WTC11 (cell line): ENCODE results near the gene ABCA3. TPM values are rescaled to one million over a fixed set of nuclear protein-coding genes. Genes with fewer than 3 reads are reported as not detected.

Source experiments
- ATAC-seq: fragments of 200-7000 bp; cut with Tn5 transposase; 2 replicates; pipeline ENCODE4 v1.10.0; 2021; ENCODE audit warnings: mild to moderate bottlenecking, moderate library complexity
- CTCF ChIA-PET: fragments of 300-600 bp; sonication (Branson Sonifier 250); formaldehyde crosslinking; loops from one replicate; lab custom pipeline; 2021; ENCODE audit warnings: antibody characterized with exemption; lab: Charles Lee
- POLR2A ChIA-PET: fragments of 350-600 bp; sonication (Branson Sonifier 250); formaldehyde crosslinking; loops from one replicate; lab custom pipeline; 2021; ENCODE audit warnings: antibody characterized with exemption; lab: Charles Lee
- DNase-seq: peaks from one replicate; pipeline ENCODE4 v3.0.0; 2021; ENCODE audit warnings: low spot score
- H3K27ac Mint-ChIP-seq: 2 replicates; pipeline ENCODE4 v1.8.0; 2021; ENCODE audit warnings: mixed read lengths
- H3K27me3 Mint-ChIP-seq: 2 replicates; pipeline ENCODE4 v1.8.0; 2021; ENCODE audit warnings: low read depth, mild to moderate bottlenecking, moderate library complexity, mixed read lengths
- H3K36me3 Mint-ChIP-seq: 2 replicates; pipeline ENCODE4 v1.8.0; 2021; ENCODE audit warnings: mixed read lengths
- H3K4me1 Mint-ChIP-seq: 2 replicates; pipeline ENCODE4 v1.8.0; 2022; ENCODE audit warnings: mixed read lengths
- H3K4me3 Mint-ChIP-seq: 2 replicates; pipeline ENCODE4 v1.8.0; 2021; ENCODE audit warnings: mild to moderate bottlenecking, moderate library complexity, mixed read lengths
- H3K9me3 Mint-ChIP-seq: 2 replicates; pipeline ENCODE4 v1.8.0; 2021; ENCODE audit warnings: mixed read lengths
- ATF2 ChIP-seq: sonication (generic); formaldehyde crosslinking; IDR thresholded peaks from 2 replicates; pipeline ENCODE4 v1.8.1; 2022; ENCODE audit warnings: low read depth, missing genetic modification reagents, borderline replicate concordance
- CBFB ChIP-seq: sonication (generic); formaldehyde crosslinking; IDR thresholded peaks from 2 replicates; pipeline ENCODE4 v1.8.1; 2022; ENCODE audit warnings: mild to moderate bottlenecking, low read depth, missing genetic modification reagents
- EMX1 ChIP-seq: fragments of 250-450 bp; sonication (Bioruptor Pico); IDR thresholded peaks from 2 replicates; pipeline ENCODE4 v1.8.0; 2021; ENCODE audit warnings: mild to moderate bottlenecking
- ERG ChIP-seq: fragments of 250-450 bp; sonication (Bioruptor Pico); IDR thresholded peaks from 2 replicates; pipeline ENCODE4 v1.8.0; 2021; ENCODE audit warnings: mild to moderate bottlenecking
- FOXJ3 ChIP-seq: sonication (generic); formaldehyde crosslinking; IDR thresholded peaks from 2 replicates; pipeline ENCODE4 v1.9.0; 2021; ENCODE audit warnings: missing genetic modification reagents, mild to moderate bottlenecking, borderline replicate concordance
- FOXK1 ChIP-seq: sonication (generic); formaldehyde crosslinking; IDR thresholded peaks from 2 replicates; pipeline ENCODE4 v1.8.0; 2022; ENCODE audit warnings: mild to moderate bottlenecking, moderate library complexity, missing genetic modification reagents
- FOXP1 ChIP-seq: sonication (generic); formaldehyde crosslinking; IDR thresholded peaks from 2 replicates; pipeline ENCODE4 v1.8.0; 2022; ENCODE audit warnings: missing genetic modification reagents, mild to moderate bottlenecking, moderate library complexity, borderline replicate concordance
- GTF2I ChIP-seq: fragments of 250-450 bp; sonication (Bioruptor Pico); conservative IDR thresholded peaks from 2 replicates; pipeline ENCODE4 v1.4.0; 2021; ENCODE audit warnings: mild to moderate bottlenecking
- MXD4 ChIP-seq: fragments of 250-450 bp; sonication (Bioruptor Pico); IDR thresholded peaks from 2 replicates; pipeline ENCODE4 v1.8.0; 2021; ENCODE audit warnings: mild to moderate bottlenecking, moderate library complexity, borderline replicate concordance
- RELA ChIP-seq: sonication (generic); formaldehyde crosslinking; IDR thresholded peaks from 2 replicates; pipeline ENCODE4 v1.8.1; 2022; ENCODE audit warnings: missing genetic modification reagents, mild to moderate bottlenecking, borderline replicate concordance
- RORB ChIP-seq: fragments of 250-450 bp; sonication (Bioruptor Pico); IDR thresholded peaks from 2 replicates; pipeline ENCODE4 v1.9.0; 2021; ENCODE audit warnings: mild to moderate bottlenecking
- SMAD4 ChIP-seq: sonication (generic); formaldehyde crosslinking; IDR thresholded peaks from 2 replicates; pipeline ENCODE4 v1.8.0; 2022; ENCODE audit warnings: mild to moderate bottlenecking, missing genetic modification reagents
- SOX15 ChIP-seq: fragments of 250-450 bp; sonication (Bioruptor Pico); IDR thresholded peaks from 2 replicates; pipeline ENCODE4 v1.9.0; 2021; ENCODE audit warnings: mild to moderate bottlenecking
- TP53 ChIP-seq: sonication (generic); formaldehyde crosslinking; IDR thresholded peaks from 2 replicates; pipeline ENCODE4 v1.8.1; 2023; ENCODE audit warnings: mild to moderate bottlenecking, missing genetic modification reagents
- USF2 ChIP-seq: sonication (generic); formaldehyde crosslinking; IDR thresholded peaks from 2 replicates; pipeline ENCODE4 v1.8.1; 2023; ENCODE audit warnings: mild to moderate bottlenecking, missing genetic modification reagents, moderate library complexity
- ZMAT4 ChIP-seq: fragments of 250-450 bp; sonication (Bioruptor Pico); IDR thresholded peaks from 2 replicates; pipeline ENCODE4 v1.9.0; 2021; ENCODE audit warnings: mild to moderate bottlenecking
- ZNF219 ChIP-seq: sonication (generic); formaldehyde crosslinking; IDR thresholded peaks from 2 replicates; pipeline ENCODE4 v1.8.0; 2023; ENCODE audit warnings: missing genetic modification reagents, mild to moderate bottlenecking, borderline replicate concordance
- ZNF416 ChIP-seq: fragments of 250-450 bp; sonication (Bioruptor Pico); IDR thresholded peaks from 2 replicates; pipeline ENCODE4 v1.9.0; 2021; ENCODE audit warnings: mild to moderate bottlenecking, inconsistent platforms
- ZNF423 ChIP-seq: fragments of 250-450 bp; sonication (Bioruptor Pico); IDR thresholded peaks from 2 replicates; pipeline ENCODE4 v2.1.2; 2022; ENCODE audit warnings: mild to moderate bottlenecking, moderate library complexity
- ZNF671 ChIP-seq: fragments of 250-450 bp; sonication (Bioruptor Pico); IDR thresholded peaks from 2 replicates; pipeline ENCODE4 v1.8.0; 2021; ENCODE audit warnings: mild to moderate bottlenecking
- total RNA-seq: library from RNA; stranded (reverse); gene quantifications from 3 replicates; pipeline ENCODE4 v1.2.3, GENCODE V29; 2021
- TF ChIP-seq, protein P1 (sequence below): sonication (generic); formaldehyde crosslinking; IDR thresholded peaks from 2 replicates; pipeline ENCODE4 v1.8.0; 2022; ENCODE audit warnings: mild to moderate bottlenecking, missing genetic modification reagents
- TF ChIP-seq, protein P2 (sequence below): sonication (generic); formaldehyde crosslinking; IDR thresholded peaks from 2 replicates; pipeline ENCODE4 v1.8.0; 2022; ENCODE audit warnings: missing genetic modification reagents
- TF ChIP-seq, protein P3 (sequence below): fragments of 200-600 bp; IDR thresholded peaks from 2 replicates; pipeline ENCODE4 v1.8.0; 2022; ENCODE audit warnings: antibody characterized with exemption
- TF ChIP-seq, protein P4 (sequence below): sonication (generic); formaldehyde crosslinking; IDR thresholded peaks from 2 replicates; pipeline ENCODE4 v1.8.1; 2023; ENCODE audit warnings: mild to moderate bottlenecking, missing genetic modification reagents

Gene ABCA3
- total RNA-seq, 1 experiment from 2014 or later, result 12.1 TPM

GRCh38 chr16:2282866-2283555 is 57.5 kb downstream of the ABCA3 start:
- H3K9me3 Mint-ChIP-seq, result no peaks in the 10 kb centered on the region
- ATAC-seq (no peak), DNase-seq (no peak)
- no peaks in the 10 kb centered on the region for H3K4me1 Mint-ChIP-seq
- H3K36me3 Mint-ChIP-seq, result no peaks in the 10 kb centered on the region
- ChIA-PET CTCF (interaction anchor here (1.4 kb wide), 1 partner anchor 219 kb away, joined by 3 read pairs; no protein-coding TSS in a partner anchor), POLR2A (no interaction called here)
- no peak overlapping the region for H3K27ac Mint-ChIP-seq
- no peak overlapping the region for H3K4me3 Mint-ChIP-seq
- no peaks in the 10 kb centered on the region for H3K27me3 Mint-ChIP-seq
- no peak for TF ChIP-seq ZNF671 (CRISPR knock-in tag)
- no peak for TF ChIP-seq FOXP1 (CRISPR knock-in tag)
- no peak for TF ChIP-seq MXD4 (CRISPR knock-in tag)
- no peak for TF ChIP-seq SOX15 (CRISPR knock-in tag)
- TF ChIP-seq, protein P1, sequence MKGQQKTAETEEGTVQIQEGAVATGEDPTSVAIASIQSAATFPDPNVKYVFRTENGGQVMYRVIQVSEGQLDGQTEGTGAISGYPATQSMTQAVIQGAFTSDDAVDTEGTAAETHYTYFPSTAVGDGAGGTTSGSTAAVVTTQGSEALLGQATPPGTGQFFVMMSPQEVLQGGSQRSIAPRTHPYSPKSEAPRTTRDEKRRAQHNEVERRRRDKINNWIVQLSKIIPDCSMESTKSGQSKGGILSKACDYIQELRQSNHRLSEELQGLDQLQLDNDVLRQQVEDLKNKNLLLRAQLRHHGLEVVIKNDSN (CRISPR knock-in tag), result no peak
- no peak for TF ChIP-seq EMX1 (CRISPR knock-in tag)
- TF ChIP-seq TP53 (CRISPR knock-in tag), result no peak

DNA sequence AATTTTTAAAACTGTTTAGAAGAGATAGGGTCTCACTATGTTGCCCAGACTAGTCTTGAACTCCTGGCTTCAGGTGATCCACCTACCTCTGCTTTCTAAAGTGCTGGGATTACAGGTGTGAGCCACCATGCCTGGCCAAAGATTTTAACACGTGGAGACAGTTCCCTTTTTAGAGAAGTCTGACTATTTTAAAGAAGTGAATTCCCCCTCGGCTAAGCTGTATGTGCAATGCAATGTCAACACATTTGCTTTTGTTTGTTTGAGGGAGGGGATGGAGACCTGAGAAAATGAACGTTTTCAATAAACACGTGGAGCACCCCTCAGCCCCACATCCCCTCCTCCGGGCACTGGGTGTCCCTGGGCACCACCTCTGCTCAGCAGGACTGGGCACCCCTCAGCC is 58.3 kb downstream of the ABCA3 start:
- POLR2A ChIA-PET, result no interaction called here
- Mint-ChIP-seq H3K27me3 (no peaks in the 10 kb centered on the region), H3K27ac (no peak overlapping the region), H3K9me3 (no peaks in the 10 kb centered on the region), H3K36me3 (no peaks in the 10 kb centered on the region), H3K4me1 (no peaks in the 10 kb centered on the region), H3K4me3 (no peak overlapping the region)
- ATAC-seq (no peak), DNase-seq (no peak)
- CTCF ChIA-PET, result interaction anchor here (1.4 kb wide), 1 partner anchor 219 kb away, joined by 3 read pairs; no protein-coding TSS in a partner anchor
- TF ChIP-seq RELA (CRISPR knock-in tag) (no peak), ZNF416 (no peak), GTF2I (CRISPR knock-in tag) (no peak), FOXK1 (CRISPR knock-in tag) (no peak), ERG (CRISPR knock-in tag) (no peak), USF2 (CRISPR knock-in tag) (no peak), ZNF423 (no peak), ZMAT4 (no peak), CBFB (CRISPR knock-in tag) (no peak), ZNF219 (CRISPR knock-in tag) (no peak), RORB (CRISPR knock-in tag) (no peak), FOXJ3 (CRISPR knock-in tag) (no peak), SMAD4 (CRISPR knock-in tag) (no peak), ATF2 (CRISPR knock-in tag) (no peak)
- TF ChIP-seq, protein P2, sequence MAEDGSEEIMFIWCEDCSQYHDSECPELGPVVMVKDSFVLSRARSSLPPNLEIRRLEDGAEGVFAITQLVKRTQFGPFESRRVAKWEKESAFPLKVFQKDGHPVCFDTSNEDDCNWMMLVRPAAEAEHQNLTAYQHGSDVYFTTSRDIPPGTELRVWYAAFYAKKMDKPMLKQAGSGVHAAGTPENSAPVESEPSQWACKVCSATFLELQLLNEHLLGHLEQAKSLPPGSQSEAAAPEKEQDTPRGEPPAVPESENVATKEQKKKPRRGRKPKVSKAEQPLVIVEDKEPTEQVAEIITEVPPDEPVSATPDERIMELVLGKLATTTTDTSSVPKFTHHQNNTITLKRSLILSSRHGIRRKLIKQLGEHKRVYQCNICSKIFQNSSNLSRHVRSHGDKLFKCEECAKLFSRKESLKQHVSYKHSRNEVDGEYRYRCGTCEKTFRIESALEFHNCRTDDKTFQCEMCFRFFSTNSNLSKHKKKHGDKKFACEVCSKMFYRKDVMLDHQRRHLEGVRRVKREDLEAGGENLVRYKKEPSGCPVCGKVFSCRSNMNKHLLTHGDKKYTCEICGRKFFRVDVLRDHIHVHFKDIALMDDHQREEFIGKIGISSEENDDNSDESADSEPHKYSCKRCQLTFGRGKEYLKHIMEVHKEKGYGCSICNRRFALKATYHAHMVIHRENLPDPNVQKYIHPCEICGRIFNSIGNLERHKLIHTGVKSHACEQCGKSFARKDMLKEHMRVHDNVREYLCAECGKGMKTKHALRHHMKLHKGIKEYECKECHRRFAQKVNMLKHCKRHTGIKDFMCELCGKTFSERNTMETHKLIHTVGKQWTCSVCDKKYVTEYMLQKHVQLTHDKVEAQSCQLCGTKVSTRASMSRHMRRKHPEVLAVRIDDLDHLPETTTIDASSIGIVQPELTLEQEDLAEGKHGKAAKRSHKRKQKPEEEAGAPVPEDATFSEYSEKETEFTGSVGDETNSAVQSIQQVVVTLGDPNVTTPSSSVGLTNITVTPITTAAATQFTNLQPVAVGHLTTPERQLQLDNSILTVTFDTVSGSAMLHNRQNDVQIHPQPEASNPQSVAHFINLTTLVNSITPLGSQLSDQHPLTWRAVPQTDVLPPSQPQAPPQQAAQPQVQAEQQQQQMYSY (CRISPR knock-in tag), result no peak
- TF ChIP-seq, protein P3, sequence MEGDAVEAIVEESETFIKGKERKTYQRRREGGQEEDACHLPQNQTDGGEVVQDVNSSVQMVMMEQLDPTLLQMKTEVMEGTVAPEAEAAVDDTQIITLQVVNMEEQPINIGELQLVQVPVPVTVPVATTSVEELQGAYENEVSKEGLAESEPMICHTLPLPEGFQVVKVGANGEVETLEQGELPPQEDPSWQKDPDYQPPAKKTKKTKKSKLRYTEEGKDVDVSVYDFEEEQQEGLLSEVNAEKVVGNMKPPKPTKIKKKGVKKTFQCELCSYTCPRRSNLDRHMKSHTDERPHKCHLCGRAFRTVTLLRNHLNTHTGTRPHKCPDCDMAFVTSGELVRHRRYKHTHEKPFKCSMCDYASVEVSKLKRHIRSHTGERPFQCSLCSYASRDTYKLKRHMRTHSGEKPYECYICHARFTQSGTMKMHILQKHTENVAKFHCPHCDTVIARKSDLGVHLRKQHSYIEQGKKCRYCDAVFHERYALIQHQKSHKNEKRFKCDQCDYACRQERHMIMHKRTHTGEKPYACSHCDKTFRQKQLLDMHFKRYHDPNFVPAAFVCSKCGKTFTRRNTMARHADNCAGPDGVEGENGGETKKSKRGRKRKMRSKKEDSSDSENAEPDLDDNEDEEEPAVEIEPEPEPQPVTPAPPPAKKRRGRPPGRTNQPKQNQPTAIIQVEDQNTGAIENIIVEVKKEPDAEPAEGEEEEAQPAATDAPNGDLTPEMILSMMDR, result no peak
- TF ChIP-seq, protein P4, sequence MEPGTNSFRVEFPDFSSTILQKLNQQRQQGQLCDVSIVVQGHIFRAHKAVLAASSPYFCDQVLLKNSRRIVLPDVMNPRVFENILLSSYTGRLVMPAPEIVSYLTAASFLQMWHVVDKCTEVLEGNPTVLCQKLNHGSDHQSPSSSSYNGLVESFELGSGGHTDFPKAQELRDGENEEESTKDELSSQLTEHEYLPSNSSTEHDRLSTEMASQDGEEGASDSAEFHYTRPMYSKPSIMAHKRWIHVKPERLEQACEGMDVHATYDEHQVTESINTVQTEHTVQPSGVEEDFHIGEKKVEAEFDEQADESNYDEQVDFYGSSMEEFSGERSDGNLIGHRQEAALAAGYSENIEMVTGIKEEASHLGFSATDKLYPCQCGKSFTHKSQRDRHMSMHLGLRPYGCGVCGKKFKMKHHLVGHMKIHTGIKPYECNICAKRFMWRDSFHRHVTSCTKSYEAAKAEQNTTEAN (CRISPR knock-in tag), result no peak
